HL-60 (cell line): ENCODE data around the gene ARHGEF7.

Source experiments
- GABPA ChIP-seq: IDR thresholded peaks from 2 replicates; pipeline ENCODE4 v1.6.1; 2012; ENCODE audit warnings: low read depth
- POLR2AphosphoS5 ChIP-seq: IDR thresholded peaks from 2 replicates; pipeline ENCODE4 v1.6.1; 2012; ENCODE audit warnings: low read depth
- SPI1 ChIP-seq: IDR thresholded peaks from 2 replicates; pipeline ENCODE4 v1.6.1; 2012; ENCODE audit warnings: low read depth, mild to moderate bottlenecking, borderline replicate concordance
- TF ChIP-seq, protein P1 (sequence below): IDR thresholded peaks from one replicate; pipeline ENCODE4 v1.5.1; 2011; ENCODE audit warnings: low read length, control low read depth, inconsistent platforms; ENCODE audit not compliant: insufficient read depth
- TF ChIP-seq, protein P2 (sequence below): IDR thresholded peaks from 2 replicates; pipeline ENCODE4 v1.6.1; 2012; ENCODE audit warnings: low read depth; ENCODE audit not compliant: insufficient replicate concordance

DNA sequence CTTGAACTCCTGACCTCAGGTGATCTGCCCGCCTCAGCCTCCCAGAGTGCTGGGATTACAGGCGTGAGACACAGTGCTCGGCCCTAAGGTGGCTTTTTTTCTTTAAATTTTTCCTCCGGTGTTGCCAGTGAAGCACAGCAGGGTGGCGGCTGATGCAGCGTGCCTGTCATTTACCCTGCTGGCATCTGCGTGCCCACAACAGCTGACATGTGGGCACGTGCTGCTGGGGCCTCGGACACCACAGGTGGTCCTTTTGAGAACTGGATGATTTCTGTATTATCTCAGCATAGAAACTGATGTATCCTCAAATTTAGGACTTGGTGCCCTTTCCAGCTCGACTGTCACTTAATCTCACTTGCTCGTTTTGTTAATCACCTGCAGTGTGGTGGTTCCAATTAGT is 174.1 kb downstream of the ARHGEF7 start:
- TF ChIP-seq, protein P1, sequence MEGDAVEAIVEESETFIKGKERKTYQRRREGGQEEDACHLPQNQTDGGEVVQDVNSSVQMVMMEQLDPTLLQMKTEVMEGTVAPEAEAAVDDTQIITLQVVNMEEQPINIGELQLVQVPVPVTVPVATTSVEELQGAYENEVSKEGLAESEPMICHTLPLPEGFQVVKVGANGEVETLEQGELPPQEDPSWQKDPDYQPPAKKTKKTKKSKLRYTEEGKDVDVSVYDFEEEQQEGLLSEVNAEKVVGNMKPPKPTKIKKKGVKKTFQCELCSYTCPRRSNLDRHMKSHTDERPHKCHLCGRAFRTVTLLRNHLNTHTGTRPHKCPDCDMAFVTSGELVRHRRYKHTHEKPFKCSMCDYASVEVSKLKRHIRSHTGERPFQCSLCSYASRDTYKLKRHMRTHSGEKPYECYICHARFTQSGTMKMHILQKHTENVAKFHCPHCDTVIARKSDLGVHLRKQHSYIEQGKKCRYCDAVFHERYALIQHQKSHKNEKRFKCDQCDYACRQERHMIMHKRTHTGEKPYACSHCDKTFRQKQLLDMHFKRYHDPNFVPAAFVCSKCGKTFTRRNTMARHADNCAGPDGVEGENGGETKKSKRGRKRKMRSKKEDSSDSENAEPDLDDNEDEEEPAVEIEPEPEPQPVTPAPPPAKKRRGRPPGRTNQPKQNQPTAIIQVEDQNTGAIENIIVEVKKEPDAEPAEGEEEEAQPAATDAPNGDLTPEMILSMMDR: no peak
- TF ChIP-seq GABPA (no peak), POLR2AphosphoS5 (no peak), SPI1 (no peak)
- TF ChIP-seq, protein P2, sequence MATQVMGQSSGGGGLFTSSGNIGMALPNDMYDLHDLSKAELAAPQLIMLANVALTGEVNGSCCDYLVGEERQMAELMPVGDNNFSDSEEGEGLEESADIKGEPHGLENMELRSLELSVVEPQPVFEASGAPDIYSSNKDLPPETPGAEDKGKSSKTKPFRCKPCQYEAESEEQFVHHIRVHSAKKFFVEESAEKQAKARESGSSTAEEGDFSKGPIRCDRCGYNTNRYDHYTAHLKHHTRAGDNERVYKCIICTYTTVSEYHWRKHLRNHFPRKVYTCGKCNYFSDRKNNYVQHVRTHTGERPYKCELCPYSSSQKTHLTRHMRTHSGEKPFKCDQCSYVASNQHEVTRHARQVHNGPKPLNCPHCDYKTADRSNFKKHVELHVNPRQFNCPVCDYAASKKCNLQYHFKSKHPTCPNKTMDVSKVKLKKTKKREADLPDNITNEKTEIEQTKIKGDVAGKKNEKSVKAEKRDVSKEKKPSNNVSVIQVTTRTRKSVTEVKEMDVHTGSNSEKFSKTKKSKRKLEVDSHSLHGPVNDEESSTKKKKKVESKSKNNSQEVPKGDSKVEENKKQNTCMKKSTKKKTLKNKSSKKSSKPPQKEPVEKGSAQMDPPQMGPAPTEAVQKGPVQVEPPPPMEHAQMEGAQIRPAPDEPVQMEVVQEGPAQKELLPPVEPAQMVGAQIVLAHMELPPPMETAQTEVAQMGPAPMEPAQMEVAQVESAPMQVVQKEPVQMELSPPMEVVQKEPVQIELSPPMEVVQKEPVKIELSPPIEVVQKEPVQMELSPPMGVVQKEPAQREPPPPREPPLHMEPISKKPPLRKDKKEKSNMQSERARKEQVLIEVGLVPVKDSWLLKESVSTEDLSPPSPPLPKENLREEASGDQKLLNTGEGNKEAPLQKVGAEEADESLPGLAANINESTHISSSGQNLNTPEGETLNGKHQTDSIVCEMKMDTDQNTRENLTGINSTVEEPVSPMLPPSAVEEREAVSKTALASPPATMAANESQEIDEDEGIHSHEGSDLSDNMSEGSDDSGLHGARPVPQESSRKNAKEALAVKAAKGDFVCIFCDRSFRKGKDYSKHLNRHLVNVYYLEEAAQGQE: no peak
